BE2C (cell line): ENCODE measurements around the gene DDI2. TPM values are rescaled to one million over a fixed set of nuclear protein-coding genes. Genes with fewer than 3 reads are reported as not detected.

Experiments
- DNase-seq: peaks from one replicate; pipeline ENCODE4 v3.0.0-alpha.2; 2020
- H3K27me3 ChIP-seq: fragments of 250-450 bp; sonication (Bioruptor Pico); 2 replicates; pipeline ENCODE4 v1.5.1; 2020; ENCODE audit warnings: mild to moderate bottlenecking
- H3K36me3 ChIP-seq: fragments of 250-450 bp; sonication (Bioruptor Pico); 2 replicates; pipeline ENCODE4 v1.5.1; 2020; ENCODE audit warnings: mild to moderate bottlenecking
- H3K4me1 ChIP-seq: fragments of 250-450 bp; sonication (Bioruptor Pico); 2 replicates; pipeline ENCODE4 v1.5.1; 2020
- H3K4me3 ChIP-seq: 2 replicates; pipeline ENCODE4 v1.5.1; 2011; ENCODE audit warnings: low read depth, low read length
- H3K9me3 ChIP-seq: fragments of 250-450 bp; sonication (Bioruptor Pico); 2 replicates; pipeline ENCODE4 v1.5.1; 2020
- polyA plus RNA-seq: library from polyadenylated mRNA; unstranded; fragments of >200 nt; gene quantifications from one replicate; pipeline ENCODE4 v1.2.1, GENCODE V29; 2012; ENCODE audit warnings: low read depth, missing spikeins; ENCODE audit not compliant: insufficient read length, insufficient read depth
- TF ChIP-seq, protein P1 (sequence below): IDR thresholded peaks from 2 replicates; pipeline ENCODE4 v1.5.1; 2012; ENCODE audit warnings: mild to moderate bottlenecking, low read depth, low read length

The DDI2 gene
- polyA plus RNA-seq = 4.4 TPM

- no peaks in the 10 kb centered on the region for H3K9me3 ChIP-seq
These were observed at the start of gene DDI2 for GRCh38 chr1:15617173-15618076. Gene DDI2 (plus strand): TSS chr1:15617458. CDS start chr1:15617671, 213 bp downstream.

GRCh38 chr1:15568387-15569073 is 48.7 kb upstream of the DDI2 start:
- DNase-seq = no peak
- no peaks in the 10 kb centered on the region for H3K9me3 ChIP-seq
- no peaks in the 10 kb centered on the region for H3K4me1 ChIP-seq
- no peaks in the 10 kb centered on the region; the same call in 1 of the 2 replicates for H3K36me3 ChIP-seq
- H3K27me3 ChIP-seq = no peaks in the 10 kb centered on the region
- TF ChIP-seq, protein P1, sequence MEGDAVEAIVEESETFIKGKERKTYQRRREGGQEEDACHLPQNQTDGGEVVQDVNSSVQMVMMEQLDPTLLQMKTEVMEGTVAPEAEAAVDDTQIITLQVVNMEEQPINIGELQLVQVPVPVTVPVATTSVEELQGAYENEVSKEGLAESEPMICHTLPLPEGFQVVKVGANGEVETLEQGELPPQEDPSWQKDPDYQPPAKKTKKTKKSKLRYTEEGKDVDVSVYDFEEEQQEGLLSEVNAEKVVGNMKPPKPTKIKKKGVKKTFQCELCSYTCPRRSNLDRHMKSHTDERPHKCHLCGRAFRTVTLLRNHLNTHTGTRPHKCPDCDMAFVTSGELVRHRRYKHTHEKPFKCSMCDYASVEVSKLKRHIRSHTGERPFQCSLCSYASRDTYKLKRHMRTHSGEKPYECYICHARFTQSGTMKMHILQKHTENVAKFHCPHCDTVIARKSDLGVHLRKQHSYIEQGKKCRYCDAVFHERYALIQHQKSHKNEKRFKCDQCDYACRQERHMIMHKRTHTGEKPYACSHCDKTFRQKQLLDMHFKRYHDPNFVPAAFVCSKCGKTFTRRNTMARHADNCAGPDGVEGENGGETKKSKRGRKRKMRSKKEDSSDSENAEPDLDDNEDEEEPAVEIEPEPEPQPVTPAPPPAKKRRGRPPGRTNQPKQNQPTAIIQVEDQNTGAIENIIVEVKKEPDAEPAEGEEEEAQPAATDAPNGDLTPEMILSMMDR = no peak
- no peak overlapping the region for H3K4me3 ChIP-seq

More at GRCh38 chr1:15617173-15618076, at the start of gene DDI2:
- Histone ChIP-seq H3K36me3 (no peaks in the 10 kb centered on the region), H3K4me3 (peak within 1 kb of the TSS; percentile 85), H3K4me1 (no peaks in the 10 kb centered on the region), H3K27me3 (no peaks in the 10 kb centered on the region)
- DNase-seq = peak; percentile 93
- TF ChIP-seq, protein P1 = no peak

DNA sequence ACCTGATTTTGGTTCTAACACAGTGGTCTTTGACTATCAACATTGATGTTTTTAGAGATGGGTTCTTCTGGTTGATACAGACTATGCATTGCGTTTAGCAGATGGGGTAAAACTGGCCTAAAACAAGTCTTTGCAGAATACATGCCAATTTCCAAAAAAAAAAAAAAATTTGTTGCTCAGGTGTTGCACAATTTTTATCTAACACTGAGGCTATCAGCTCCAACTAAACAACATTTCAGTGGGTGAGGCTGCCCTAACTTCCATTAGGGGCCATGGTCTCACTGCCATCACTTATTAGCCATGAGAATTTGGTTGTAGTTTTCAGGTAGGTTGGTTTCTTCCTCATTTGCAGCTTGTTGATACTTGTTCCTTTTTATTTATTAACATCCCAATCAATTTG is 46.4 kb upstream of the DDI2 start:
- no peak overlapping the region for H3K4me3 ChIP-seq
- H3K4me1 ChIP-seq = no peaks in the 10 kb centered on the region
- no peaks in the 10 kb centered on the region for H3K36me3 ChIP-seq
- H3K9me3 ChIP-seq = no peaks in the 10 kb centered on the region
- TF ChIP-seq, protein P1 = no peak
- H3K27me3 ChIP-seq = no peaks in the 10 kb centered on the region
- DNase-seq = no peak

GRCh38 chr1:15571266-15571665 is 46.0 kb upstream of the DDI2 start:
- TF ChIP-seq, protein P1 = no peak

DNA sequence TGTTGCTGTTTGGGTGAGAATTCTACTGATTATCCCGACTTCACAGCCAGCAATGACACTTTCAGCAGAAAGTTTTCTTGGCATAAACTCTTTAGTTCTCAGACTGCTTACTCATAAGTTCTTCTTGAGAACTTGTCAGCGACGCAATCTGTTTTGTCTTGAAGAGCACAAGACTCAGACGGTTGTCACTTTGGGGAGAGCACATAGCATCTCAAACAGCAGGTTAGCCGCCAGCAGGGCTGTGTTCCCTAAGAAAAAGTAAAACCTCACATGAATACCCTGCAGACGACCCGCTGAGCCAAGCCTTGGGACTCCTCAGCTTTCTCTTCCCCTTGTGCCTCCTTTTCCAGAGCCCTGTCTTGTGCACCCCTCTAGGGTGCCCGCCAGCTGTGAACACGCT is 43.8 kb upstream of the DDI2 start:
- no peak for DNase-seq
- Histone ChIP-seq H3K9me3 (no peaks in the 10 kb centered on the region), H3K36me3 (no peaks in the 10 kb centered on the region), H3K4me3 (no peak overlapping the region), H3K27me3 (no peaks in the 10 kb centered on the region), H3K4me1 (no peaks in the 10 kb centered on the region)
- TF ChIP-seq, protein P1 = no peak

More at GRCh38 chr1:15571266-15571665, 46.0 kb upstream of the DDI2 start:
- Histone ChIP-seq H3K4me1 (no peaks in the 10 kb centered on the region), H3K4me3 (no peak overlapping the region), H3K9me3 (no peaks in the 10 kb centered on the region), H3K36me3 (no peaks in the 10 kb centered on the region), H3K27me3 (no peaks in the 10 kb centered on the region)
- no peak for DNase-seq

- Histone ChIP-seq H3K36me3 (no peaks in the 10 kb centered on the region), H3K4me1 (no peaks in the 10 kb centered on the region), H3K27me3 (no peaks in the 10 kb centered on the region), H3K4me3 (no peak overlapping the region), H3K9me3 (no peaks in the 10 kb centered on the region)
- DNase-seq = no peak
- TF ChIP-seq, protein P1 = no peak
These were observed 42.5 kb upstream of the DDI2 start for GRCh38 chr1:15574741-15575140.
